Caco-2 (cell line): Measurements from ENCODE around the gene AGL. TPM values are rescaled to one million over a fixed set of nuclear protein-coding genes. Genes with fewer than 3 reads are reported as not detected.

Source experiments
- BruUV-seq: library from RNA; stranded (reverse); fragments of 400-500 nt; replicated peaks from 2 replicates; lab custom pipeline; 2021; lab: Mats Ljungman, UMichigan
- CTCF ChIA-PET: fragments of 300-600 bp; sonication (Branson Sonifier 250); formaldehyde crosslinking; loops from one replicate; lab custom pipeline; 2022; ENCODE audit warnings: antibody characterized with exemption; lab: Charles Lee
- POLR2A ChIA-PET: fragments of 300-600 bp; sonication (Branson Sonifier 250); formaldehyde crosslinking; loops from one replicate; lab custom pipeline; 2022; ENCODE audit warnings: antibody characterized with exemption; lab: Charles Lee
- DNase-seq, 2 experiments: peaks; one replicate each; pipeline versions ENCODE4 v3.0.0 to v3.0.0-alpha.2; 2020 to 2022
- H3K27me3 ChIP-seq: replicated peaks from 2 replicates; pipeline ENCODE4 v1.6.0; 2011; ENCODE audit warnings: low read length; ENCODE audit not compliant: control insufficient read depth, insufficient read depth
- H3K36me3 ChIP-seq: 2 replicates; pipeline ENCODE4 v1.5.1; 2011; ENCODE audit warnings: low read length; ENCODE audit not compliant: control insufficient read depth, insufficient read depth
- H3K4me1 ChIP-seq: fragments of 250-450 bp; sonication (Bioruptor Pico); 2 replicates; pipeline ENCODE4 v1.5.1; 2020; ENCODE audit warnings: mild to moderate bottlenecking
- H3K4me3 ChIP-seq: 2 replicates; pipeline ENCODE4 v1.5.1; 2011; ENCODE audit warnings: low read depth, mild to moderate bottlenecking, control low read depth, low read length
- H3K9me3 ChIP-seq: fragments of 250-450 bp; sonication (Bioruptor Pico); 2 replicates; pipeline ENCODE4 v1.5.1; 2020; ENCODE audit warnings: mild to moderate bottlenecking, moderate library complexity
- H3K27ac Mint-ChIP-seq: one replicate; pipeline ENCODE4 v1.8.0; 2022; ENCODE audit warnings: mixed read lengths; ENCODE audit not compliant: unreplicated experiment
- H3K27me3 Mint-ChIP-seq: one replicate; pipeline ENCODE4 v1.8.0; 2022; ENCODE audit warnings: mixed read lengths; ENCODE audit not compliant: insufficient read depth, unreplicated experiment
- H3K36me3 Mint-ChIP-seq: one replicate; pipeline ENCODE4 v1.8.0; 2022; ENCODE audit warnings: mild to moderate bottlenecking, mixed read lengths; ENCODE audit not compliant: insufficient read depth, unreplicated experiment
- H3K4me1 Mint-ChIP-seq: one replicate; pipeline ENCODE4 v1.8.0; 2022; ENCODE audit warnings: low read depth, mixed read lengths; ENCODE audit not compliant: unreplicated experiment
- H3K4me3 Mint-ChIP-seq: one replicate; pipeline ENCODE4 v1.8.0; 2022; ENCODE audit warnings: mild to moderate bottlenecking, moderate library complexity, mixed read lengths; ENCODE audit not compliant: unreplicated experiment
- H3K9me3 Mint-ChIP-seq: one replicate; pipeline ENCODE4 v1.8.0; 2022; ENCODE audit warnings: mixed read lengths; ENCODE audit not compliant: unreplicated experiment
- CTCF ChIP-seq, 2 experiments: fragments of 200-600 bp in 1 of 2; IDR thresholded peaks; 1 replicate in 1 of 2; 2 replicates in 1 of 2; pipeline versions ENCODE4 v1.5.1 to v1.8.0; 2011 to 2022; ENCODE audit warnings: antibody characterized with exemption in 1 of 2, control low read depth in 1 of 2, inconsistent platforms in 1 of 2, low read depth in 1 of 2, low read length in 1 of 2, mild to moderate bottlenecking in 1 of 2, moderate library complexity in 1 of 2; ENCODE audit not compliant: insufficient read depth in 1 of 2, severe bottlenecking in 1 of 2, unreplicated experiment in 1 of 2
- intact Hi-C: fragments of 100-400 bp; cut with micrococcal nuclease; formaldehyde crosslinking; loops from one replicate; pipeline ENCODE4 v1.10.0; 2022; ENCODE audit not compliant: unreplicated experiment
- total RNA-seq: library from RNA; stranded (reverse); gene quantifications from 2 replicates; pipeline ENCODE4 v1.2.3, GENCODE V29; 2022

Gene AGL
- total RNA-seq, 1 experiment from 2014 or later = 23.6 TPM

GRCh38 chr1:99869304-99869703, 19.1 kb downstream of the AGL start:
- TF ChIP-seq CTCF (IDR thresholded peaks at IDR 0.05; ENCODE audit: insufficient read depth in 1 of 2, low read depth in 1 of 2, low read length in 1 of 2, severe bottlenecking in 1 of 2, unreplicated experiment in 1 of 2) = no peak
- H3K36me3 ChIP-seq = no peaks in the 10 kb centered on the region
- H3K4me3 ChIP-seq = no peak overlapping the region
- ChIA-PET POLR2A (no interaction called here), CTCF (no interaction called here)
- H3K4me1 ChIP-seq = no peaks in the 10 kb centered on the region
- H3K27me3 Mint-ChIP-seq = no peaks in the 10 kb centered on the region
- no peak overlapping the region for H3K4me3 Mint-ChIP-seq
- H3K9me3 ChIP-seq = no peaks in the 10 kb centered on the region
- H3K9me3 Mint-ChIP-seq = no peaks in the 10 kb centered on the region
- H3K4me1 Mint-ChIP-seq = no peaks in the 10 kb centered on the region
- H3K27ac Mint-ChIP-seq = no peak overlapping the region
- no peaks in the 10 kb centered on the region for H3K36me3 Mint-ChIP-seq
- DNase-seq = no peak
- BruUV-seq = no TSS peak
- H3K27me3 ChIP-seq = no peaks in the 10 kb centered on the region
- intact Hi-C loops = no loop called here

- intact Hi-C loops = no loop called here
- Histone ChIP-seq H3K36me3 (no peaks in the 10 kb centered on the region), H3K4me3 (no peak overlapping the region), H3K4me1 (no peaks in the 10 kb centered on the region), H3K27me3 (no peaks in the 10 kb centered on the region), H3K9me3 (no peaks in the 10 kb centered on the region)
- ChIA-PET CTCF (no interaction called here), POLR2A (no interaction called here)
- no peak for TF ChIP-seq CTCF (IDR thresholded peaks at IDR 0.05; ENCODE audit: insufficient read depth in 1 of 2, low read depth in 1 of 2, low read length in 1 of 2, severe bottlenecking in 1 of 2, unreplicated experiment in 1 of 2)
- H3K4me1 Mint-ChIP-seq = no peaks in the 10 kb centered on the region
- H3K9me3 Mint-ChIP-seq = no peaks in the 10 kb centered on the region
- no TSS peak for BruUV-seq
- DNase-seq = no peak
- no peaks in the 10 kb centered on the region for H3K36me3 Mint-ChIP-seq
- no peaks in the 10 kb centered on the region for H3K27me3 Mint-ChIP-seq
- H3K4me3 Mint-ChIP-seq = no peak overlapping the region
- no peak overlapping the region for H3K27ac Mint-ChIP-seq
Observed at GRCh38 chr1:99869723-99870122, 19.6 kb downstream of the AGL start.

- Histone ChIP-seq H3K27me3 (no peaks in the 10 kb centered on the region), H3K9me3 (no peaks in the 10 kb centered on the region), H3K4me1 (no peaks in the 10 kb centered on the region), H3K36me3 (no peaks in the 10 kb centered on the region), H3K4me3 (no peak overlapping the region)
- Mint-ChIP-seq H3K27ac (no peak overlapping the region), H3K4me3 (no peak overlapping the region), H3K36me3 (no peaks in the 10 kb centered on the region), H3K27me3 (no peaks in the 10 kb centered on the region), H3K9me3 (no peaks in the 10 kb centered on the region), H3K4me1 (no peaks in the 10 kb centered on the region)
- DNase-seq = no peak
- intact Hi-C loops = no loop called here
- ChIA-PET CTCF (no interaction called here), POLR2A (no interaction called here)
- no peak for TF ChIP-seq CTCF (IDR thresholded peaks at IDR 0.05; ENCODE audit: insufficient read depth in 1 of 2, low read depth in 1 of 2, low read length in 1 of 2, severe bottlenecking in 1 of 2, unreplicated experiment in 1 of 2)
- no TSS peak for BruUV-seq
Observed at GRCh38 chr1:99872063-99872462, 21.9 kb downstream of the AGL start.
